HCT116 (cell line): ENCODE results near the gene LRRC7. TPM values are rescaled to one million over a fixed set of nuclear protein-coding genes. Genes with fewer than 3 reads are reported as not detected.

Source experiments
- ATAC-seq: fragments of 200-7000 bp; cut with Tn5 transposase; 2 replicates; pipeline ENCODE4 v1.9.1; 2020; ENCODE audit warnings: mild to moderate bottlenecking, moderate library complexity
- BruUV-seq: library from RNA; stranded (reverse); fragments of 400-500 nt; replicated peaks from 2 replicates; lab custom pipeline; 2021; lab: Mats Ljungman, UMichigan
- CTCF ChIA-PET: fragments of 300-600 bp; sonication (Branson Sonifier 250); formaldehyde crosslinking; loops from one replicate; lab custom pipeline; 2021; ENCODE audit warnings: antibody characterized with exemption; lab: Charles Lee
- POLR2A ChIA-PET: fragments of 300-600, 350-600 bp; sonication (Branson Sonifier 250); formaldehyde crosslinking; loops from one replicate; lab custom pipeline; 2021; ENCODE audit warnings: antibody characterized with exemption; lab: Charles Lee
- RAD21 ChIA-PET, 2 experiments: fragments of 300-600 bp; sonication (Branson Sonifier 250); formaldehyde crosslinking; loops; one replicate each; lab custom pipeline; 2023; ENCODE audit warnings: low total read pairs in 2 of 2; ENCODE audit not compliant: uncharacterized antibody in 2 of 2, unreplicated experiment in 2 of 2, low non-redundant PET in 1 of 2; lab: Charles Lee
- DNase-seq: peaks from one replicate; pipeline ENCODE4 v3.0.0-alpha.2; 2010; ENCODE audit warnings: low read depth, low spot score
- H2AFZ ChIP-seq: fragments of 200-600 bp; shearing (Covaris generic), sonication (generic); 2 replicates; pipeline ENCODE4 v1.6.1; 2017; ENCODE audit warnings: low read depth, mixed run types, mixed read lengths, antibody characterized with exemption, low read length; ENCODE audit not compliant: poor library complexity, severe bottlenecking
- H3K27ac ChIP-seq: 2 replicates; pipeline ENCODE4 v1.5.1; 2012; ENCODE audit warnings: low read depth, low read length
- H3K27me3 ChIP-seq: fragments of 200-600 bp; sonication (generic); 2 replicates; pipeline ENCODE4 v1.6.1; 2016; ENCODE audit warnings: mixed run types, low read length, mixed read lengths; ENCODE audit not compliant: insufficient read depth
- H3K36me3 ChIP-seq, 2 experiments: fragments of 200-500 bp in 1 of 2; fragments of 200-600 bp in 1 of 2; sonication (Bioruptor generic) in 1 of 2; sonication (generic) in 1 of 2; 2 replicates each; pipeline versions ENCODE4 v1.5.1 to v1.6.1; 2014 to 2016; ENCODE audit warnings: low read length in 2 of 2, inconsistent platforms in 1 of 2, mixed read lengths in 1 of 2, mixed run types in 1 of 2; ENCODE audit not compliant: insufficient read depth in 2 of 2, control insufficient read depth in 1 of 2
- H3K4me1 ChIP-seq, 2 experiments: fragments of 200-600 bp in 1 of 2; sonication (generic) in 1 of 2; 2 replicates each; pipeline versions ENCODE4 v1.5.1 to v1.6.1; 2012 to 2017; ENCODE audit warnings: low read length in 2 of 2, inconsistent platforms in 1 of 2, mild to moderate bottlenecking in 1 of 2, mixed read lengths in 1 of 2, mixed run types in 1 of 2, moderate library complexity in 1 of 2; ENCODE audit not compliant: insufficient read depth in 2 of 2, control insufficient read depth in 1 of 2
- H3K4me2 ChIP-seq: fragments of 200-600 bp; sonication (generic); 2 replicates; pipeline ENCODE4 v1.6.1; 2017; ENCODE audit warnings: mixed run types, low read length, mixed read lengths
- H3K4me3 ChIP-seq, 2 experiments: fragments of 200-600 bp in 1 of 2; sonication (generic) in 1 of 2; replicated peaks in 1 of 2; 2 replicates each; pipeline ENCODE4 v1.5.1; 2011 to 2016; ENCODE audit warnings: low read length in 2 of 2, control low read depth in 1 of 2, low read depth in 1 of 2, mild to moderate bottlenecking in 1 of 2, mixed read lengths in 1 of 2, mixed run types in 1 of 2
- H3K79me2 ChIP-seq: fragments of 200-600 bp; sonication (generic); 2 replicates; pipeline ENCODE4 v1.6.1; 2017; ENCODE audit warnings: mild to moderate bottlenecking, mixed run types, low read length, moderate library complexity, mixed read lengths; ENCODE audit not compliant: insufficient read depth
- H3K9ac ChIP-seq: fragments of 200-600 bp; sonication (generic); 2 replicates; pipeline ENCODE4 v1.6.1; 2016; ENCODE audit warnings: low read length, mixed read lengths
- H3K9me2 ChIP-seq: fragments of 200-600 bp; sonication (generic), shearing (Covaris generic); 2 replicates; pipeline ENCODE4 v1.6.1; 2017; ENCODE audit warnings: mixed run types, mild to moderate bottlenecking, moderate library complexity; ENCODE audit not compliant: insufficient read depth
- H3K9me3 ChIP-seq, 2 experiments: fragments of 200-500 bp in 1 of 2; fragments of 200-600 bp in 1 of 2; sonication (Bioruptor generic) in 1 of 2; sonication (generic) in 1 of 2; 2 replicates each; pipeline ENCODE4 v1.6.1; 2014 to 2017; ENCODE audit warnings: low read length in 2 of 2, mixed read lengths in 2 of 2, inconsistent platforms in 1 of 2, low read depth in 1 of 2, mild to moderate bottlenecking in 1 of 2, mixed run types in 1 of 2, moderate library complexity in 1 of 2; ENCODE audit not compliant: control insufficient read depth in 1 of 2, insufficient read depth in 1 of 2
- H4K20me1 ChIP-seq: fragments of 200-600 bp; sonication (generic), shearing (Covaris generic); 2 replicates; pipeline ENCODE4 v1.6.1; 2017; ENCODE audit warnings: mixed run types, mild to moderate bottlenecking, moderate library complexity; ENCODE audit not compliant: insufficient read depth
- CEBPB ChIP-seq: IDR thresholded peaks from 2 replicates; pipeline ENCODE4 v1.6.1; 2012; ENCODE audit warnings: low read depth
- POLR2AphosphoS5 ChIP-seq: IDR thresholded peaks from 2 replicates; pipeline ENCODE4 v1.6.1; 2011; ENCODE audit warnings: mild to moderate bottlenecking, low read depth, low read length, moderate library complexity
- SRF ChIP-seq: IDR thresholded peaks from 2 replicates; pipeline ENCODE4 v1.6.1; 2012; ENCODE audit warnings: low read depth
- YY1 ChIP-seq: IDR thresholded peaks from 2 replicates; pipeline ENCODE4 v1.6.1; 2011; ENCODE audit warnings: low read length, low read depth, moderate library complexity, mild to moderate bottlenecking; ENCODE audit not compliant: insufficient replicate concordance; ENCODE audit errors: extremely low read depth
- ZBTB33 ChIP-seq: IDR thresholded peaks from 2 replicates; pipeline ENCODE4 v1.6.1; 2011; ENCODE audit warnings: mild to moderate bottlenecking, low read length, moderate library complexity; ENCODE audit not compliant: insufficient replicate concordance; ENCODE audit errors: extremely low read depth
- ZNF274 ChIP-seq: fragments of 200-500 bp; sonication (Bioruptor generic); IDR thresholded peaks from 2 replicates; pipeline ENCODE4 v1.6.1; 2014; ENCODE audit warnings: mild to moderate bottlenecking, low read depth, low read length, inconsistent platforms
- intact Hi-C: fragments of 100-400 bp; cut with micrococcal nuclease; formaldehyde crosslinking; loops from 2 replicates; pipeline ENCODE4 v1.10.0; 2022
- total RNA-seq: library from RNA; stranded (reverse); gene quantifications from one replicate; pipeline ENCODE4 v1.2.1, GENCODE V29; 2021; ENCODE audit not compliant: unreplicated experiment
- TF ChIP-seq, protein P1 (sequence below), 3 experiments: fragments of 200-600 bp in 1 of 3; sonication (generic) in 1 of 3; IDR thresholded peaks in 2 of 3; conservative IDR thresholded peaks in 1 of 3; 2 replicates each; pipeline ENCODE4 v1.5.1; 2012 to 2017; ENCODE audit warnings: low read depth in 2 of 3, low read length in 2 of 3, antibody characterized with exemption in 1 of 3, borderline replicate concordance in 1 of 3, control low read depth in 1 of 3, mild to moderate bottlenecking in 1 of 3, mixed read lengths in 1 of 3, mixed run types in 1 of 3, moderate library complexity in 1 of 3; ENCODE audit not compliant: insufficient read depth in 1 of 3

Gene LRRC7
- total RNA-seq, 1 experiment from 2014 or later: not detected

DNA sequence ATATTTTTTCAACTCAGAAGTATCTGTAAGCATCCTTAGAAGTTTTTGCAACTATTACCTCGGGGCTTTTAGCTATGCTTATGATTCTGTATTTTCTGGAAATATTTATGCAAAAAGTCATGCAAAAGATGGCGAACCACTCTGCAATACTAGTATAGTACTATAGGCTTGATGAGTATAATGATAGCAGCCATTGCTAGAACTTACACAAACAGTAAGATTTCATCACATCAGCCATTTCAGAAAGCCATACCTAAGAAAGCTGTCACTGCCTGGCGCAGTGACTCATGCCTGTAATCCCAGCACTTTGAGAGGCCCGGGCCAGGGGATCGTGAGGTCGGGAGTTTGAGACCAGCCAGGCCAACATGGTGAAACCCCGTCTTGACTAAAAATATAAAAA, 227.1 kb downstream of the LRRC7 start:
- Histone ChIP-seq H3K9ac (no peak overlapping the region), H3K9me3 (no peaks in the 10 kb centered on the region), H4K20me1 (no peaks in the 10 kb centered on the region), H3K36me3 (no peaks in the 10 kb centered on the region), H3K79me2 (no peaks in the 10 kb centered on the region), H3K4me1 (no peaks in the 10 kb centered on the region), H3K27me3 (peaks cover 28% of the 10 kb centered on the region), H2AFZ (no peak overlapping the region), H3K9me2 (no peaks in the 10 kb centered on the region), H3K27ac (no peak overlapping the region), H3K4me2 (no peak overlapping the region), H3K4me3 (no peak overlapping the region)
- ATAC-seq (no peak), DNase-seq (no peak)
- TF ChIP-seq SRF: no peak
- TF ChIP-seq CEBPB: no peak
- TF ChIP-seq POLR2AphosphoS5: no peak
- TF ChIP-seq, protein P1, sequence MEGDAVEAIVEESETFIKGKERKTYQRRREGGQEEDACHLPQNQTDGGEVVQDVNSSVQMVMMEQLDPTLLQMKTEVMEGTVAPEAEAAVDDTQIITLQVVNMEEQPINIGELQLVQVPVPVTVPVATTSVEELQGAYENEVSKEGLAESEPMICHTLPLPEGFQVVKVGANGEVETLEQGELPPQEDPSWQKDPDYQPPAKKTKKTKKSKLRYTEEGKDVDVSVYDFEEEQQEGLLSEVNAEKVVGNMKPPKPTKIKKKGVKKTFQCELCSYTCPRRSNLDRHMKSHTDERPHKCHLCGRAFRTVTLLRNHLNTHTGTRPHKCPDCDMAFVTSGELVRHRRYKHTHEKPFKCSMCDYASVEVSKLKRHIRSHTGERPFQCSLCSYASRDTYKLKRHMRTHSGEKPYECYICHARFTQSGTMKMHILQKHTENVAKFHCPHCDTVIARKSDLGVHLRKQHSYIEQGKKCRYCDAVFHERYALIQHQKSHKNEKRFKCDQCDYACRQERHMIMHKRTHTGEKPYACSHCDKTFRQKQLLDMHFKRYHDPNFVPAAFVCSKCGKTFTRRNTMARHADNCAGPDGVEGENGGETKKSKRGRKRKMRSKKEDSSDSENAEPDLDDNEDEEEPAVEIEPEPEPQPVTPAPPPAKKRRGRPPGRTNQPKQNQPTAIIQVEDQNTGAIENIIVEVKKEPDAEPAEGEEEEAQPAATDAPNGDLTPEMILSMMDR (IDR thresholded peaks at IDR 0.05 in 2 of 3, conservative IDR thresholded peaks at IDR 0.05 in 1 of 3; ENCODE audit: borderline replicate concordance in 1 of 3, insufficient read depth in 1 of 3, low read depth in 2 of 3, low read length in 2 of 3): no peak
- TF ChIP-seq ZBTB33: no peak
- no peak for TF ChIP-seq ZNF274
- no peak for TF ChIP-seq YY1
- no TSS peak for BruUV-seq
- CTCF ChIA-PET: no interaction called here
- RAD21 ChIA-PET: interaction anchor here in 1 of 2 experiments (0.7 kb wide), 1 partner anchor 726 kb away, joined by 3 read pairs; no protein-coding TSS in a partner anchor
- intact Hi-C loops: no loop called here
- POLR2A ChIA-PET: no interaction called here
